K562 (cell line): ENCODE measurements around the gene FCGR2B. TPM values are rescaled to one million over a fixed set of nuclear protein-coding genes. Genes with fewer than 3 reads are reported as not detected.
A peak's percentile ranks its signal among the peaks of the same experiment; 100 is the strongest.

Experiments
- BRCA1 ChIP-seq, 2 experiments: fragments of 450-650 bp in 1 of 2; sonication (generic) in 1 of 2; formaldehyde crosslinking in 1 of 2; IDR thresholded peaks; 2 replicates each; pipeline versions ENCODE4 v1.5.0 to v1.6.1; 2017 to 2020; ENCODE audit warnings: mild to moderate bottlenecking in 1 of 2, missing genetic modification reagents in 1 of 2
- EP300 ChIP-seq: IDR thresholded peaks from 2 replicates; pipeline ENCODE4 v1.6.1; 2012; ENCODE audit warnings: low read length, improper control_type of control experiment
- EWSR1 ChIP-seq: fragments of 450-650 bp; IDR thresholded peaks from 2 replicates; pipeline ENCODE4 v1.6.1; 2018; ENCODE audit warnings: borderline replicate concordance, mild to moderate bottlenecking, low read depth, moderate library complexity; ENCODE audit not compliant: partially characterized antibody
- HMG20A ChIP-seq: fragments of 450-650 bp; formaldehyde crosslinking; conservative IDR thresholded peaks from 2 replicates; pipeline ENCODE4 v1.4.0; 2020; ENCODE audit warnings: mild to moderate bottlenecking, mixed read lengths
- HNRNPK ChIP-seq: fragments of 200-400 bp; formaldehyde crosslinking; IDR thresholded peaks from one replicate; pipeline ENCODE4 v1.6.1; 2018; ENCODE audit warnings: mild to moderate bottlenecking, low read depth, low read length; ENCODE audit not compliant: poor library complexity, severe bottlenecking
- JUND ChIP-seq, 2 experiments: IDR thresholded peaks; 2 replicates in 1 of 2; 3 replicates in 1 of 2; pipeline ENCODE4 v1.6.1; 2011; ENCODE audit warnings: borderline replicate concordance in 2 of 2, low read depth in 2 of 2, low read length in 2 of 2, improper control_type of control experiment in 1 of 2, missing biosample characterization in 1 of 2, missing genetic modification characterization in 1 of 2, missing genetic modification reagents in 1 of 2
- MAFK ChIP-seq: IDR thresholded peaks from 2 replicates; pipeline ENCODE4 v1.6.1; 2011; ENCODE audit warnings: low read length, improper control_type of control experiment
- NCOA2 ChIP-seq, 2 experiments: fragments of 450-650 bp; IDR thresholded peaks; 2 replicates each; pipeline ENCODE4 v1.6.1; 2018; ENCODE audit warnings: mild to moderate bottlenecking in 2 of 2, moderate library complexity in 1 of 2; ENCODE audit not compliant: partially characterized antibody in 2 of 2
- RAD21 ChIP-seq, 2 experiments: fragments of 250-450 bp in 1 of 2; fragments of 450-650 bp in 1 of 2; sonication (Bioruptor Pico) in 1 of 2; formaldehyde crosslinking in 1 of 2; IDR thresholded peaks in 1 of 2; conservative IDR thresholded peaks in 1 of 2; 2 replicates each; pipeline versions ENCODE4 v1.4.0 to v1.8.0; 2020 to 2022; ENCODE audit warnings: mild to moderate bottlenecking in 2 of 2, moderate library complexity in 1 of 2
- RBFOX2 ChIP-seq: fragments of 200-400 bp; formaldehyde crosslinking; IDR thresholded peaks from 2 replicates; pipeline ENCODE4 v1.6.1; 2017; ENCODE audit warnings: low read depth, mild to moderate bottlenecking, low read length, moderate library complexity
- RBM14 ChIP-seq: fragments of 200-400 bp; formaldehyde crosslinking; IDR thresholded peaks from 2 replicates; pipeline ENCODE4 v1.6.1; 2018; ENCODE audit warnings: low read depth, mild to moderate bottlenecking, low read length, moderate library complexity, borderline replicate concordance; ENCODE audit not compliant: insufficient read depth
- RBM22 ChIP-seq: fragments of 200-400 bp; formaldehyde crosslinking; IDR thresholded peaks from 2 replicates; pipeline ENCODE4 v1.6.1; 2018; ENCODE audit warnings: low read length, low read depth; ENCODE audit not compliant: poor library complexity, severe bottlenecking
- SMAD3 ChIP-seq: fragments of 450-650 bp; formaldehyde crosslinking; conservative IDR thresholded peaks from 2 replicates; pipeline ENCODE4 v1.4.0; 2020; ENCODE audit warnings: mild to moderate bottlenecking
- TEAD1 ChIP-seq, 2 experiments: fragments of 450-650 bp in 1 of 2; sonication (generic) in 1 of 2; formaldehyde crosslinking; IDR thresholded peaks; 2 replicates each; pipeline versions ENCODE4 v1.4.0 to v1.8.0; 2020 to 2022; ENCODE audit warnings: mild to moderate bottlenecking in 2 of 2, missing genetic modification reagents in 1 of 2
- ZNF12 ChIP-seq: sonication (generic); formaldehyde crosslinking; IDR thresholded peaks from 2 replicates; pipeline ENCODE4 v1.4.0; 2020; ENCODE audit warnings: mild to moderate bottlenecking, missing genetic modification reagents
- ZNF282 ChIP-seq: sonication (generic); formaldehyde crosslinking; IDR thresholded peaks from 2 replicates; pipeline ENCODE4 v1.8.1; 2023; ENCODE audit warnings: missing genetic modification reagents
- ZNF644 ChIP-seq: fragments of 200-800 bp; sonication (Bioruptor generic); IDR thresholded peaks from 2 replicates; pipeline ENCODE4 v1.6.1; 2016; ENCODE audit warnings: low read depth, missing genetic modification characterization, missing compliant biosample characterization
- ZNF696 ChIP-seq: fragments of 250-450 bp; sonication (Bioruptor Pico); conservative IDR thresholded peaks from 2 replicates; pipeline ENCODE4 v1.4.0; 2020; ENCODE audit warnings: mild to moderate bottlenecking, moderate library complexity
- polyA plus RNA-seq, 8 experiments: library from polyadenylated mRNA; depleted of rRNA in 4 of 8; stranded (reverse) in 5 of 8; unstranded in 3 of 8; fragments of >200 nt; fragmentation: Nextera tagmentation in 2 of 8; fragmentation: Illumina TruSeq in 1 of 8; extraction: Ambion mirVana in 2 of 8; extraction: Trizol in 1 of 8; gene quantifications; 2 replicates each; pipeline versions ENCODE4 v1.2.1 to v1.2.3, GENCODE V29; 2011 to 2014; ENCODE audit warnings: inconsistent platforms in 1 of 8, missing spikeins in 1 of 8
- total RNA-seq, 7 experiments: library from RNA; depleted of rRNA in 6 of 7; stranded (reverse); fragments of >200 nt in 6 of 7; fragmentation: Illumina TruSeq in 2 of 7; extraction: Trizol in 2 of 7; gene quantifications; 2 replicates each; pipeline versions ENCODE4 v1.2.1 to v1.2.3, GENCODE V29; 2011 to 2021; ENCODE audit warnings: low replicate concordance in 1 of 7
- TF ChIP-seq, protein P1 (sequence below): fragments of 450-650 bp; formaldehyde crosslinking; IDR thresholded peaks from 2 replicates; pipeline ENCODE4 v1.4.0; 2022; ENCODE audit warnings: missing genetic modification characterization
- TF ChIP-seq, protein P2 (sequence below): sonication (generic); formaldehyde crosslinking; IDR thresholded peaks from 2 replicates; pipeline ENCODE4 v1.8.0; 2022; ENCODE audit warnings: mild to moderate bottlenecking, missing genetic modification reagents
- TF ChIP-seq, protein P3 (sequence below), 2 experiments: fragments of 450-650 bp; IDR thresholded peaks; 2 replicates each; pipeline ENCODE4 v1.6.1; 2016

Gene FCGR2B
- total and polyA plus RNA-seq, 9 of the 15 experiments (the other 6 are each of a cell fraction or from before 2014, with no cell fraction given) = 1.7 to 8.9 (median 3.9) TPM

DNA sequence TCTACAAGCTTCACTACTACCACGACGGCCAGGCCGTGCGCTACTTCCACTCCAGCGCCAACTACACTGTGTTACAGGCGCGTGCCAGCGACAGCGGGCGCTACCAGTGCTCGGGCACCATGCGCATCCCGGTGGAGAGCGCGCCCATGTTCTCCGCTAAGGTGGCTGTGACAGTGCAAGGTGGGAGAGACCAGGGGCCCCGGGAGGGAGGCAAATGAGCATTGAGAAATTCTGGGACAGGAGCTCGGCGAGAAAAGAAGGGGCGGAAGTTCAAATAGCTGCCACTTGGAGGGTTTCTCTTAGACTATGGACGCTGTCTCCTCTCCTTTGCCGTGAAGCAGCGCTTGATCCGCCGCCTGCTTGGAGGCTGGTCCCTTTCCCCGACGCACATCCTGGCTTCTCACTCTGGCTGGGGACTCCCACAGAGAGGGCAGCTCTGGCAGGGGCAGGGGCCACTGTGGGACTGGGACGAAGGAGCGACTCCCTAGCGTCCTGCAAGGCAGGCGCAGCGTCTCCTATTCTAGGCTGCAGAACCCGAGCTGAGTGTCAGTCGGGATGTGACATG lies 63.0 kb downstream of the FCGR2B start (continued):
- peak in 1 of 2 experiments; percentile 93; a peak in 2 of 4 replicates for TF ChIP-seq TEAD1 (CRISPR knock-in tag; IDR thresholded peaks at IDR 0.05)
- no peak for TF ChIP-seq HMG20A
- no peak for TF ChIP-seq NCOA2 (IDR thresholded peaks at IDR 0.05; ENCODE audit: partially characterized antibody in 2 of 2)
- 0 out of 2 replicates have a peak, but pooled peaks have one; percentile 65 for TF ChIP-seq ZNF644
- no peak for TF ChIP-seq EP300
- no peak for TF ChIP-seq EWSR1
- TF ChIP-seq, protein P1, sequence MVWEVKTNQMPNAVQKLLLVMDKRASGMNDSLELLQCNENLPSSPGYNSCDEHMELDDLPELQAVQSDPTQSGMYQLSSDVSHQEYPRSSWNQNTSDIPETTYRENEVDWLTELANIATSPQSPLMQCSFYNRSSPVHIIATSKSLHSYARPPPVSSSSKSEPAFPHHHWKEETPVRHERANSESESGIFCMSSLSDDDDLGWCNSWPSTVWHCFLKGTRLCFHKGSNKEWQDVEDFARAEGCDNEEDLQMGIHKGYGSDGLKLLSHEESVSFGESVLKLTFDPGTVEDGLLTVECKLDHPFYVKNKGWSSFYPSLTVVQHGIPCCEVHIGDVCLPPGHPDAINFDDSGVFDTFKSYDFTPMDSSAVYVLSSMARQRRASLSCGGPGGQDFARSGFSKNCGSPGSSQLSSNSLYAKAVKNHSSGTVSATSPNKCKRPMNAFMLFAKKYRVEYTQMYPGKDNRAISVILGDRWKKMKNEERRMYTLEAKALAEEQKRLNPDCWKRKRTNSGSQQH (CRISPR knock-in tag) = no peak
- TF ChIP-seq JUND (IDR thresholded peaks at IDR 0.05; ENCODE audit: borderline replicate concordance, low read depth, low read length) = no peak
- TF ChIP-seq JUND (tag; IDR thresholded peaks at IDR 0.05; ENCODE audit: borderline replicate concordance, low read depth, low read length) = 0 out of 3 replicates have a peak, but pooled peaks have one; percentile 18
- TF ChIP-seq ZNF282 = no peak
- no peak for TF ChIP-seq ZNF12 (CRISPR knock-in tag)
- TF ChIP-seq, protein P2, sequence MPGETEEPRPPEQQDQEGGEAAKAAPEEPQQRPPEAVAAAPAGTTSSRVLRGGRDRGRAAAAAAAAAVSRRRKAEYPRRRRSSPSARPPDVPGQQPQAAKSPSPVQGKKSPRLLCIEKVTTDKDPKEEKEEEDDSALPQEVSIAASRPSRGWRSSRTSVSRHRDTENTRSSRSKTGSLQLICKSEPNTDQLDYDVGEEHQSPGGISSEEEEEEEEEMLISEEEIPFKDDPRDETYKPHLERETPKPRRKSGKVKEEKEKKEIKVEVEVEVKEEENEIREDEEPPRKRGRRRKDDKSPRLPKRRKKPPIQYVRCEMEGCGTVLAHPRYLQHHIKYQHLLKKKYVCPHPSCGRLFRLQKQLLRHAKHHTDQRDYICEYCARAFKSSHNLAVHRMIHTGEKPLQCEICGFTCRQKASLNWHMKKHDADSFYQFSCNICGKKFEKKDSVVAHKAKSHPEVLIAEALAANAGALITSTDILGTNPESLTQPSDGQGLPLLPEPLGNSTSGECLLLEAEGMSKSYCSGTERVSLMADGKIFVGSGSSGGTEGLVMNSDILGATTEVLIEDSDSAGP (CRISPR knock-in tag) = 0 out of 2 replicates have a peak, but pooled peaks have one; percentile 68
- TF ChIP-seq RBM14 = no peak
- no peak for TF ChIP-seq HNRNPK
- TF ChIP-seq RBM22 = peak; percentile 40
- TF ChIP-seq SMAD3 (CRISPR knock-in tag) = no peak
- no peak for TF ChIP-seq BRCA1 (IDR thresholded peaks at IDR 0.05)
- no peak for TF ChIP-seq BRCA1 (CRISPR knock-in tag; IDR thresholded peaks at IDR 0.05)
- TF ChIP-seq RAD21 (CRISPR knock-in tag; conservative IDR thresholded peaks at IDR 0.05 in 1 of 2, IDR thresholded peaks at IDR 0.05 in 1 of 2) = peak in 1 of 2 experiments; percentile 3; a peak in 1 of 4 replicates
- TF ChIP-seq RBFOX2 = peak; percentile 72
- no peak for TF ChIP-seq MAFK
- no peak for TF ChIP-seq ZNF696 (CRISPR knock-in tag)
- TF ChIP-seq, protein P3, sequence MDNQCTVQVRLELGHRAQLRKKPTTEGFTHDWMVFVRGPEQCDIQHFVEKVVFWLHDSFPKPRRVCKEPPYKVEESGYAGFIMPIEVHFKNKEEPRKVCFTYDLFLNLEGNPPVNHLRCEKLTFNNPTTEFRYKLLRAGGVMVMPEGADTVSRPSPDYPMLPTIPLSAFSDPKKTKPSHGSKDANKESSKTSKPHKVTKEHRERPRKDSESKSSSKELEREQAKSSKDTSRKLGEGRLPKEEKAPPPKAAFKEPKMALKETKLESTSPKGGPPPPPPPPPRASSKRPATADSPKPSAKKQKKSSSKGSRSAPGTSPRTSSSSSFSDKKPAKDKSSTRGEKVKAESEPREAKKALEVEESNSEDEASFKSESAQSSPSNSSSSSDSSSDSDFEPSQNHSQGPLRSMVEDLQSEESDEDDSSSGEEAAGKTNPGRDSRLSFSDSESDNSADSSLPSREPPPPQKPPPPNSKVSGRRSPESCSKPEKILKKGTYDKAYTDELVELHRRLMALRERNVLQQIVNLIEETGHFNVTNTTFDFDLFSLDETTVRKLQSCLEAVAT (IDR thresholded peaks at IDR 0.05) = no peak; a peak in 1 of 4 replicates
